GM12878 (cell line): Measurements from ENCODE around the gene CD248. TPM values are rescaled to one million over a fixed set of nuclear protein-coding genes. Genes with fewer than 3 reads are reported as not detected.

Experiments used
- BCLAF1 ChIP-seq: fragments of 450-650 bp; IDR thresholded peaks from 2 replicates; pipeline ENCODE4 v1.6.1; 2017; ENCODE audit warnings: antibody characterized with exemption, mild to moderate bottlenecking, moderate library complexity
- CBX5 ChIP-seq: sonication (generic); IDR thresholded peaks from 2 replicates; pipeline ENCODE4 v1.6.1; 2016; ENCODE audit warnings: low read depth, moderate library complexity, mild to moderate bottlenecking, inconsistent platforms
- E4F1 ChIP-seq: fragments of 450-650 bp; IDR thresholded peaks from 2 replicates; pipeline ENCODE4 v1.6.1; 2018; ENCODE audit warnings: borderline replicate concordance, mild to moderate bottlenecking; ENCODE audit not compliant: partially characterized antibody
- EZH2 ChIP-seq: IDR thresholded peaks from 2 replicates; pipeline ENCODE4 v1.6.1; 2012; ENCODE audit warnings: low read depth, mild to moderate bottlenecking, control low read depth, inconsistent platforms, low read length, borderline replicate concordance; ENCODE audit not compliant: control insufficient read depth
- GATAD2B ChIP-seq: fragments of 450-650 bp; conservative IDR thresholded peaks from 2 replicates; pipeline ENCODE4 v1.6.1; 2017; ENCODE audit warnings: low read depth, mild to moderate bottlenecking, moderate library complexity
- HCFC1 ChIP-seq: fragments of 150-350 bp; IDR thresholded peaks from 2 replicates; pipeline ENCODE4 v1.6.1; 2014; ENCODE audit warnings: low read length
- JUNB ChIP-seq: IDR thresholded peaks from 2 replicates; pipeline ENCODE4 v1.6.1; 2016; ENCODE audit warnings: antibody characterized with exemption, mild to moderate bottlenecking
- MTA3 ChIP-seq: IDR thresholded peaks from 2 replicates; pipeline ENCODE4 v1.6.1; 2012; ENCODE audit warnings: low read length, inconsistent platforms, borderline replicate concordance
- NBN ChIP-seq: fragments of 450-650 bp; IDR thresholded peaks from 2 replicates; pipeline ENCODE4 v1.6.1; 2016
- NFYB ChIP-seq: IDR thresholded peaks from 2 replicates; pipeline ENCODE4 v1.6.1; 2011; ENCODE audit warnings: low read depth, mild to moderate bottlenecking, low read length, improper control_type of control experiment, moderate library complexity; ENCODE audit not compliant: insufficient read depth
- NRF1 ChIP-seq: conservative IDR thresholded peaks from 2 replicates; pipeline ENCODE4 v1.6.1; 2011; ENCODE audit warnings: mild to moderate bottlenecking, low read depth, low read length, improper control_type of control experiment
- PML ChIP-seq: IDR thresholded peaks from 2 replicates; pipeline ENCODE4 v1.6.1; 2012; ENCODE audit warnings: low read length, inconsistent platforms
- POLR2A ChIP-seq: IDR thresholded peaks from 2 replicates; pipeline ENCODE4 v1.6.1; 2011; ENCODE audit warnings: low read depth, mild to moderate bottlenecking, low read length
- RB1 ChIP-seq: fragments of 450-650 bp; formaldehyde crosslinking; IDR thresholded peaks from 2 replicates; pipeline ENCODE4 v1.6.1; 2017; ENCODE audit warnings: mild to moderate bottlenecking, borderline replicate concordance
- SIX5 ChIP-seq: IDR thresholded peaks from 2 replicates; pipeline ENCODE4 v1.6.1; 2011; ENCODE audit warnings: mild to moderate bottlenecking, low read depth, low read length, moderate library complexity; ENCODE audit not compliant: severe bottlenecking
- SMAD1 ChIP-seq: fragments of 450-650 bp; IDR thresholded peaks from 2 replicates; pipeline ENCODE4 v1.6.1; 2018; ENCODE audit warnings: mild to moderate bottlenecking, low read depth; ENCODE audit not compliant: partially characterized antibody
- SP1 ChIP-seq: IDR thresholded peaks from one replicate; pipeline ENCODE4 v1.6.1; 2011; ENCODE audit warnings: low read depth, low read length
- TCF12 ChIP-seq: IDR thresholded peaks from 2 replicates; pipeline ENCODE4 v1.6.1; 2011; ENCODE audit warnings: low read depth, mild to moderate bottlenecking, low read length
- ZBED1 ChIP-seq: IDR thresholded peaks from 2 replicates; pipeline ENCODE4 v1.6.1; 2016; ENCODE audit warnings: borderline replicate concordance
- polyA plus RNA-seq, 11 experiments: library from polyadenylated mRNA; depleted of rRNA in 4 of 11; unstranded in 6 of 11; stranded (reverse) in 5 of 11; fragments of >200 nt; fragmentation: Nextera tagmentation in 4 of 11; fragmentation: Illumina TruSeq in 1 of 11; extraction: Ambion mirVana in 4 of 11; extraction: Trizol in 1 of 11; gene quantifications; 1 replicate in 1 of 11; 2 replicates in 10 of 11; pipeline versions ENCODE4 v1.2.1 to v1.2.3, GENCODE V29; 2011 to 2016; ENCODE audit warnings: inconsistent platforms in 2 of 11, missing spikeins in 2 of 11, low read depth in 1 of 11
- total RNA-seq, 4 experiments: library from RNA; depleted of rRNA in 3 of 4; stranded (reverse); fragments of >200 nt in 3 of 4; fragmentation: Illumina TruSeq in 1 of 4; extraction: Trizol in 1 of 4; gene quantifications; 2 replicates each; pipeline versions ENCODE4 v1.2.1 to v1.2.3, GENCODE V29; 2013 to 2021
- TF ChIP-seq, protein P1 (sequence below): fragments of 450-650 bp; formaldehyde crosslinking; IDR thresholded peaks from 2 replicates; pipeline ENCODE4 v1.4.0; 2020; ENCODE audit warnings: mild to moderate bottlenecking, moderate library complexity
- TF ChIP-seq, protein P2 (sequence below): IDR thresholded peaks from 2 replicates; pipeline ENCODE4 v1.6.1; 2011; ENCODE audit warnings: low read depth, low read length, improper control_type of control experiment, borderline replicate concordance

Gene CD248
- total and polyA plus RNA-seq, 10 of the 15 experiments (the other 5 are each of a cell fraction or from before 2014, with no cell fraction given): 0.10 to 0.21 (median 0.20) TPM; not detected in 7

- TF ChIP-seq, protein P1, sequence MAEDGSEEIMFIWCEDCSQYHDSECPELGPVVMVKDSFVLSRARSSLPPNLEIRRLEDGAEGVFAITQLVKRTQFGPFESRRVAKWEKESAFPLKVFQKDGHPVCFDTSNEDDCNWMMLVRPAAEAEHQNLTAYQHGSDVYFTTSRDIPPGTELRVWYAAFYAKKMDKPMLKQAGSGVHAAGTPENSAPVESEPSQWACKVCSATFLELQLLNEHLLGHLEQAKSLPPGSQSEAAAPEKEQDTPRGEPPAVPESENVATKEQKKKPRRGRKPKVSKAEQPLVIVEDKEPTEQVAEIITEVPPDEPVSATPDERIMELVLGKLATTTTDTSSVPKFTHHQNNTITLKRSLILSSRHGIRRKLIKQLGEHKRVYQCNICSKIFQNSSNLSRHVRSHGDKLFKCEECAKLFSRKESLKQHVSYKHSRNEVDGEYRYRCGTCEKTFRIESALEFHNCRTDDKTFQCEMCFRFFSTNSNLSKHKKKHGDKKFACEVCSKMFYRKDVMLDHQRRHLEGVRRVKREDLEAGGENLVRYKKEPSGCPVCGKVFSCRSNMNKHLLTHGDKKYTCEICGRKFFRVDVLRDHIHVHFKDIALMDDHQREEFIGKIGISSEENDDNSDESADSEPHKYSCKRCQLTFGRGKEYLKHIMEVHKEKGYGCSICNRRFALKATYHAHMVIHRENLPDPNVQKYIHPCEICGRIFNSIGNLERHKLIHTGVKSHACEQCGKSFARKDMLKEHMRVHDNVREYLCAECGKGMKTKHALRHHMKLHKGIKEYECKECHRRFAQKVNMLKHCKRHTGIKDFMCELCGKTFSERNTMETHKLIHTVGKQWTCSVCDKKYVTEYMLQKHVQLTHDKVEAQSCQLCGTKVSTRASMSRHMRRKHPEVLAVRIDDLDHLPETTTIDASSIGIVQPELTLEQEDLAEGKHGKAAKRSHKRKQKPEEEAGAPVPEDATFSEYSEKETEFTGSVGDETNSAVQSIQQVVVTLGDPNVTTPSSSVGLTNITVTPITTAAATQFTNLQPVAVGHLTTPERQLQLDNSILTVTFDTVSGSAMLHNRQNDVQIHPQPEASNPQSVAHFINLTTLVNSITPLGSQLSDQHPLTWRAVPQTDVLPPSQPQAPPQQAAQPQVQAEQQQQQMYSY (CRISPR knock-in tag): no peak
- TF ChIP-seq ZBED1 (no peak), GATAD2B (peak; percentile 84), SIX5 (peak; percentile 24), TCF12 (no peak), NFYB (peak; percentile 95), RB1 (peak; percentile 60; the same call in 1 of the 2 replicates), EZH2 (no peak), MTA3 (no peak), PML (no peak), E4F1 (peak; percentile 76), BCLAF1 (no peak), NRF1 (peak; percentile 54), POLR2A (peak; percentile 90), NBN (no peak; the same call in 1 of the 2 replicates), HCFC1 (peak; percentile 14), JUNB (no peak), SMAD1 (no peak), CBX5 (no peak), SP1 (peak; percentile 96)
- TF ChIP-seq, protein P2, sequence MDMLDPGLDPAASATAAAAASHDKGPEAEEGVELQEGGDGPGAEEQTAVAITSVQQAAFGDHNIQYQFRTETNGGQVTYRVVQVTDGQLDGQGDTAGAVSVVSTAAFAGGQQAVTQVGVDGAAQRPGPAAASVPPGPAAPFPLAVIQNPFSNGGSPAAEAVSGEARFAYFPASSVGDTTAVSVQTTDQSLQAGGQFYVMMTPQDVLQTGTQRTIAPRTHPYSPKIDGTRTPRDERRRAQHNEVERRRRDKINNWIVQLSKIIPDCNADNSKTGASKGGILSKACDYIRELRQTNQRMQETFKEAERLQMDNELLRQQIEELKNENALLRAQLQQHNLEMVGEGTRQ: no peak
These were observed 27.9 kb downstream of the CD248 start, which contains the start of gene YIF1A (continued) for GRCh38 chr11:66288671-66289547.
